Measurements from ENCODE around the gene FOXRED1.

GRCh38 chr11:126231725-126232459 lies 37.1 kb upstream of the FOXRED1 start:
- TF ChIP-seq CTCF (IDR thresholded peaks at IDR 0.05; ENCODE audit: low read length) (no peak), EZH2 (optimal IDR thresholded peaks at IDR 0.05; ENCODE audit: low read depth, low read length) (no peak)

Data from MM.1S (cell line).